A673 (cell line): ENCODE results near the gene NOS1AP.

Experiments used
- CTCF ChIP-seq: fragments of 300-800, 200-600 bp; sonication (generic); conservative IDR thresholded peaks from 2 replicates; pipeline ENCODE4 v1.5.1; 2017; ENCODE audit warnings: low read depth, mild to moderate bottlenecking, antibody characterized with exemption, low read length, moderate library complexity, mixed read lengths
- EZH2 ChIP-seq: fragments of 200-600 bp; sonication (generic); IDR thresholded peaks from 2 replicates; pipeline ENCODE4 v1.6.1; 2017; ENCODE audit warnings: borderline replicate concordance, low read depth, mild to moderate bottlenecking, mixed read lengths, antibody characterized with exemption, low read length; ENCODE audit not compliant: poor library complexity, severe bottlenecking

DNA sequence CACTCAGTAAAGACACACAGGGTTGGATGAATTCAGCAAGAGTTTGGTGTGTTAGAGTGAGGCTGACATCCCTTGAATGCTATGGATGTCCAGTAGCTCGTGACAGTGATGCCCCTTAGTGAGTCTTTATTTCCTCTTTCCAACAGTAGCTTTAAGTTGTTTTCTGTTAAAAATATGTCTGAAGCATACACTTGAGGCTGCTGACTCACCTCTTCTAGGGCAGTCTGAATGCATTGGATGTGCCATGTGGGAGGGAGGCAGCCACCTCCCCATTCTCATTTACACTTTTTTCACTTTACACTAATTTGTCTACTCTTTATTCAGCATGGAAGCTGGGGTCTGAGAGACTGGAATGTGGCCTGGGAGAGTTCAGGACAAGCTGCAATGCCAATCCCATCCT, 17.6 kb downstream of the NOS1AP start:
- TF ChIP-seq CTCF (no peak), EZH2 (no peak)
